ENCODE results near the gene RAPGEF4.
"Not testable (repeated sequence)": the region's sequence is repeated elsewhere in the genome, so short reads cannot be mapped to it uniquely, and the experiment has no call there.

The RAPGEF4 gene

GRCh38 chr2:173010233-173010632, 274.6 kb downstream of the RAPGEF4 start:
- no peak for DNase-seq

GRCh38 chr2:173016451-173016850, 280.8 kb downstream of the RAPGEF4 start:
- no peak for DNase-seq

DNA sequence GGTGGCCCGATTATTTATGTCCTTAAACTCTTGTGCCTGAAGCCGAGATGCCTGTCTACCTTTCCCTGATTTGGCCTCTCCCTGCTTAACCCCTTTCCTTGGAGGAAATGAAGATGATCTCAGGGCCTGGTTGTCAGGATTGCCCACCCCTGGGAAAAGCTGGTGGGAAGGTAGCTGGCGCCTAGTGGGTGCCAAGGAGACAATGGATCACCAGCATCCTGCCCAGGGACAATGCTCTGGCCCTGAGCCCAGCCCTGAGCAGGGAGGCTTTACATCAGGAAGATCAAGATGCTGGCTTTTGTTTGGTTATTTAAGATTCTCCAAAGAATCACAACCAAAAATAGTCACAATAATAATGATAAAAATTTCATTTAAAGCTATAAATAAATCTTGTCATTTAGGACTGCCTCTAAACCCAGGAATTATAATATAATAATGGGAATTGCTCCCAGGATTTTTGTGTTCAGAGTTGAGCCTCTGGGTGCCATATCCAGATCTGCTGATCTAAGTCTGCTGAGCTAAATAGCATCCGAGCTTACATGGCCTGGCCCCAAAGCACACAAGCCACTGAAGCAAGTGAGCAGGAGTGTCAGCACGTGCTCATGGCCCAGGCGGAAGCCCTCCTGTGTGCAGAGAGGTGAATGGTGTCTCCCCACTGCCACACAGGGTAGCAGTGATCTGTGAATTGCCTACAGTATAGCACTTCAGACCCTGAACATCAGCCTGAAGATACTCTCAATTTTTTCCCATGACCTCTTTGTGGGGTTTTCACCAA, 282.2 kb downstream of the RAPGEF4 start:
- DNase-seq: no peak

GRCh38 chr2:173019755-173020154, 284.1 kb downstream of the RAPGEF4 start:
- no peak for DNase-seq

GRCh38 chr2:173021939-173022371, 286.3 kb downstream of the RAPGEF4 start:
- no peak for DNase-seq

DNA sequence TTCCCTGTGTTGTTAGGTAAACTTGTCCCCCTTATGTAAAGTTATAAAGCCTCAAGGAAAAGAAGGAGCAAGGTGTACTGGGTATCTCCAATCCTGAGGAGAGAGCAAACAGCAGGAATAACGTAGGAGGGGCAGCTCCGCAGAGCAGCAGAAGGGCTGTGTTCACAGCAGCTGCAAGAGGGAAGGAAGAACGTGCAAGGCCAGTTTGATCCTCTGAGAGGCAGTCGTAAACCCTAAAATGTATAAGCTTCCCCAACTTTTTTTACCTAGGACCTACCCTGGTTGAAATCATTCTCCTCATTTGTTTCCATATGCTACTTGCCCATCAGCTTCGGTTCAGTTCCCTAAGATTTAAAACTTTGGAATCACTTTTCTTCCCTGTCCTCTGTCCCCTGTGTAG, 288.1 kb downstream of the RAPGEF4 start:
- no peak for DNase-seq

DNA sequence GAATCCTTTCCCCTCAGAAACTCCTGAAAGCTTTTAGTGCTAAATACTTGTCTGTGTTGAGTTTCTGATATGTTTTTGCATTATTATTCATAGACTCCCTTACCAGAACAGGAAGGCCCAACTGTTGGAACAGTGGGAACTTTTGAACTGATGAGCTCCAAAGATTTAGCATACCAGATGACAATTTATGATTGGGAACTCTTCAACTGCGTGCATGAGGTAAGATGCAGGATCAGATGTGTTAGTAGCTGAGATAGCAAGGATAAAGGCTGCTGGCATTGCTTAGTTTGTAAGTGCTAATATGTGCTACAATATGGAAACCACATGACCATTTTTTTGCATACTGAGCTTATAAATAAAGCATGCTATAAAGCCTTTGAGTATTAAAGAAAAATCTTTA, 290.8 kb downstream of the RAPGEF4 start:
- DNase-seq: no peak

DNA sequence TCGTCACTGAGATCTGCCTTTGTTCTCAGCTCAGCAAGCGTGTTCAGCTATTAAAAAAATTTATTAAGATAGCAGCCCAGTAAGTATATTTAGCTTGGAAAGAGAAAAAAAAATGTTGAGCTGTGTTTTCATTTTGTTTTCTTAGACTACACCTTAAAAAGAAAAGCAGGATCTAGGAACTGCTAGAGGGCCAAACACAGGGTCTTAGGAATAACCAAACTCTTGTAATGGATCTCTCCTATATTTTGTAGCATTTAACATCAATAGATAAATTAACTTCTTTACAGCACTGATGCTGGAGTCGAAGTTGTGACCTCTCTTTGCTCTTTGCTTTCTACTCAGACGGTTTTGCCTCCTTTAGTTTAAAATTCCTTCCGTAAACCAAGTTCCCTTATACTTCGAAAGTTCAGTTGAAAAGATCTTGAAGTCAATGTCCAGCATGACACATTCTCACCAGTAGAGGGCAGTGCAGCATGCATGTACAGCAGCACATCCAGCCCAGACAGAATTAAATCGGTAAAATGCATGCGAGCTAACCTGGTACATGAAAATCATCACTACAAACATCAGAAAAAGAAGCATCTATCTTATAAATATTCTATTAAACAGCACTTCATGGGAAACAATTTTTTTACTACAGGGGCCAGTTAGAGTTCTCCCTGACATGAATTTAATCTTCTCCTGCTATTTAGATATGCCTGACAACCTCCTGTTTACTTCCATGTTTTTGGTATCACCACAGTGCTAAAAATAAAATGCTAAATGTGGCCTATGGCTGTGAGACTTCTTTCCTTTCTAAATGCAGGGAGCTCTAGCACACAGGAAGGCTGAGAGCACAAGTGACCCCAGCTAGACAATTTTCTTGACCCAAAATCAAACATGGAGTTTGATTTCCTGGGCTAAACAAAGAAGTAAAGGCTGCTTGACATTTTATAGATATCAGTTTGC, 291.8 kb downstream of the RAPGEF4 start:
- peak; percentile 79 to 82 for DNase-seq

- DNase-seq: no peak
These were observed 292.5 kb downstream of the RAPGEF4 start for GRCh38 chr2:173028141-173028540.

DNA sequence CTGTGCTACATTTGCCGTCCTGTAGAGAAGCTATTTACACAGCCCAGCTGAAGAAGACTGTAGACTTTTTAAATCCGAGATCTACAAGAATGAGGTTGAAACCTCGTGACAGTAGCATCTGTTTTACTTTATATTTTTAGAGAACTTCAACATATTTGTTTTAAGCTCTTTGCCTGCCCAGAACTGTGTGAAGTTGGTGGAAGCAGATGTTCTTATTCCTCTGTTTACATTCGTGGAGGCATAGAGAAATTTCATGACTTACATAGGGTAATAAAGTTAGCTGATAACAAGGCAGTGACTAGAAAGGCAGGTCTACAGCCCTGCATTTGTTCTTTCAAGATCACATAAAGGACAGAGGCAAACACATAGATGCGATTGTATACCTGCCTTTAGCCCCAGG, 293.0 kb downstream of the RAPGEF4 start:
- DNase-seq: no peak

DNA sequence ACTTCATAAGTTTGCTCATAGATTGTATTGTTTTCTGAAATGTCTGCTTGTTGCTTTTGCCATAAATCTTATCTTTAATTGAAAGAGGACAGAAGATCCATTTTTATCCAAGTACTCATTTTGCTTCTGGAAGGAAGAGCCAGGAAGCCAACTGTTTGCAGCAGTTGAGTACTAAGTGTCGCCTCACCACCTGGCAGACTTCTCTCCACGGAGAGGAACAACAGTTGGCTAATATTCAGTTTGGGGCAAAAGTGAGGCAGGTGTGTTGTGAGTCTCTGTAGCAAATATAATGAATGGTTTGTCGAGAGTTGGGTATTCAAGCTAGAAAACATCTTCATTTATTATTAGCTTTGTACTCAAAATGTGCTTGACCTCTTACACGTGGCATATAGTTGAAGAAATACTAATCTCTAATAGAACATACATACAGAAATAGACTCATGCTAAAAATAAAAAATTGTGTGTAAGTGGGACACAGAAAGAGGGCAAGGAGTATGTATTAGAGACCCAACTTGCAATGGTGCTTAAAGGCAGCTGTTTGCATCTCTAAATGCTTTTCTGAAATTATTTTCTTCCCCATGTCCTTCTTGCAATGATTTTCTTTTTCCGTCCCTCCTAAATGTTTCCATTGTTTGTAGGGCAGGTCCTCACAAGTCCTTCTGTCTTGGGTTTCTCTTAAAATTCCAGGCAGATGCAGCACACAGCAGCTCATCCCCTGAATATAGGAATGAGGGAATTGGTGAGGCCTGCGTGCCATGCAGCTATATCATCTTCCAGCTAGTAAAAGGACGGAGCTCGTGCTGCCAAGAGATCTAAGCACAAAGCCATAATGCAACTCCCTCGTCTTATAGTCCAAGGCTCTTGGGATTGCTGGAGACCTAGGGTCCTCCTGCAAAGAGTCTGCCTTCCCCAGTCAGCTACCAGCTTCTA, 295.2 kb downstream of the RAPGEF4 start:
- no peak for DNase-seq

GRCh38 chr2:173032032-173032431, 296.4 kb downstream of the RAPGEF4 start:
- no peak for DNase-seq

- DNase-seq: no peak
These were observed 297.4 kb downstream of the RAPGEF4 start for GRCh38 chr2:173033084-173033483.

GRCh38 chr2:173034143-173034542, 298.5 kb downstream of the RAPGEF4 start:
- no peak for DNase-seq

- DNase-seq: no peak
These were observed 301.8 kb downstream of the RAPGEF4 start for GRCh38 chr2:173037245-173038120.

- DNase-seq: not testable (repeated sequence)
These were observed 302.6 kb downstream of the RAPGEF4 start for GRCh38 chr2:173038257-173038656.

- DNase-seq: no peak
These were observed 305.1 kb downstream of the RAPGEF4 start for GRCh38 chr2:173040729-173041128.

DNA sequence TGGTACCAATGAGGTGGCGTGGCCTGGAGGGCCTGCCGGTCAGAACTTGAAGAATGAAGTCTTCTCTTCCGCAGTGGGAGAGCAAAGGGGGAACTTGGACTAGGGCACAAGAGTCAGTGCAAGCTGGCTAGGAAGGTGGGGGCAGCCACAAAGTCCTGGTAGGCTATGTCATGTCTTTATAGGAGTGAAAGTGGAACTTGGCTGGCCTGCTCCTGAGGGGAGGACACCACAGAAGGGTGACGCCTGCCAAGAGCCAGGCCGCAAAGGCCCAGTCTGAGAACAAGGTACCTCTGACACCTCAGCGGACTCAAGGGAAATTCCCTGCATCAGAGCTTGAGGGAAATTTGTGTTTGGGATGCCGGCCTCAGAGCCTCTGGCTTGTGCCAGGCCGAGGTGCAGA, 307.8 kb downstream of the RAPGEF4 start:
- no peak for DNase-seq

DNA sequence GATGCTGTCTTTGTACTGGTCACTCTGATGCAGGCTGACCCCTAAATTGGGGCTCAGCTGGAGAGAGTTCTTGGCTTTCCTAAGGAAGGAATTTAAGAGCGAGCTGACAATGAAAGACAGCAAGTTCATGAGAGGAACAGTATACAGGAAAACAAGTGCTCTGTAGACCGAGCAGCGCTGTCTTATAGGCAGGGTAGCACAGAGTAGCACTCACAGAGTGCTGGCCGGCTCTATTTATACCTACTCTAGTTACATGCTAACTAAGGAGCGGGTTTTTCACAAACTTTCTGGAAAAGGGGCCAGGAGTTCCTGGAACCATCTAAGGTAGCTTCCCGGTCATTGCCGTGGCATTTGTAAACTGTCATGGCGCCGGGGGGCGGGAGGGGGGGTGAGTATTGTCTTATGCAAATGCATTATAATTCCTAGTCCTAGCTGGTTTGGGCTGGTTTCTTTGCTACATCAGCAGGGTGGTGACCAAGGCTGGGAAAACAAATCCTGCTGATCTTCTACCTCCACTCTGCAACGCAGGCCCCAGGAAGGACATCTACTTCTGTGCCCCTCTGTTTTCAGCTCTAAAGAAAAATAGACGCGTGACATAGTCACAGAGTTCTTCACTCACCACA, 308.4 kb downstream of the RAPGEF4 start:
- DNase-seq: no peak

DNA sequence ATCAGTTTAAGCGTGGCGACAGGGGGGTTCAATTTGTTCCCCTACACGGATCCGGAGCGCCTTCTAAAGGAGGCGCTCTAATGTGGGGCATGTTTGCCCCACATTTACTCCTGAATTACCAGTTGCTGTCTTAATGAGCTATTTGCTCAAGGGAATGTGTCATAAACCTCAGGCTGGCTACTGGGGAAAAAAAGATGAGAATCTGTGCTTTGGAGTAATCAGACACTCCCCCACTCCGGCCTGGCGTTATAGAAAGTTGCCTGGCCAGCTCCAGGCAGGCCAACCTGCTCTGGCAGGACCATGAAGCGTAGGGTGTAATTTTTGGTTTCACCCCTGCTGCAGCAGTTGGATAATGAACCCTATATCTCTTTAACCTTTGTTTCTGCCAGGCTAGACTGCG, 309.0 kb downstream of the RAPGEF4 start:
- no peak for DNase-seq

GRCh38 chr2:173045181-173045580, 309.5 kb downstream of the RAPGEF4 start:
- DNase-seq: no peak

Data from stimulated activated CD4-positive, alpha-beta T cell treated with anti-CD3 and anti-CD28 coated beads, Interleukin-2, amount 100 ng/mL, for 24 hours (primary cell).